ENCODE results near the gene BHLHA15. TPM values are rescaled to one million over a fixed set of nuclear protein-coding genes. Genes with fewer than 3 reads are reported as not detected.

Gene BHLHA15
- total RNA-seq, 3 donors from 2014 or later, result 1.3 to 2.8 TPM; not detected in 1

DNA sequence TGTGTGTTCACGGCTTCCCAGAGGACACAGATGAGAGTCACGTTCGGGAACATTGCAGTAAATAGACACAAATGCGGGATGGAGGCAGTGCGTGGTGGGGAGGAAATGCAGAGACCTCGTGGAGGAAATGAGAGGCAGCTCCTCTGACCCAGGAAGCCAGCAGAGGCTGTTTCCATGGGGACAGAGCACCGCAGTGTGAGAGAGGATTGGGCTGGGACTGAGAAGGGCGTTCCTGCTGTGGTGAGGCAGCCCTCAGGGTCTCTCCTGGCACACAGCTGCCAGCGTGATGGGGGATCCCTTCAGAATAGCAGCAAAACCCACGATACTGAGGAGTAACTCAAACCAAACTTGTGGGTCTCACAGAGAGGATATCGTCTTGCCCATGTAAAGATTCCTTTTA, 21.7 kb upstream of the BHLHA15 start:
- intact Hi-C loops (cut with DNase I, micrococcal nuclease), result no loop called here
- TF ChIP-seq, protein P1, sequence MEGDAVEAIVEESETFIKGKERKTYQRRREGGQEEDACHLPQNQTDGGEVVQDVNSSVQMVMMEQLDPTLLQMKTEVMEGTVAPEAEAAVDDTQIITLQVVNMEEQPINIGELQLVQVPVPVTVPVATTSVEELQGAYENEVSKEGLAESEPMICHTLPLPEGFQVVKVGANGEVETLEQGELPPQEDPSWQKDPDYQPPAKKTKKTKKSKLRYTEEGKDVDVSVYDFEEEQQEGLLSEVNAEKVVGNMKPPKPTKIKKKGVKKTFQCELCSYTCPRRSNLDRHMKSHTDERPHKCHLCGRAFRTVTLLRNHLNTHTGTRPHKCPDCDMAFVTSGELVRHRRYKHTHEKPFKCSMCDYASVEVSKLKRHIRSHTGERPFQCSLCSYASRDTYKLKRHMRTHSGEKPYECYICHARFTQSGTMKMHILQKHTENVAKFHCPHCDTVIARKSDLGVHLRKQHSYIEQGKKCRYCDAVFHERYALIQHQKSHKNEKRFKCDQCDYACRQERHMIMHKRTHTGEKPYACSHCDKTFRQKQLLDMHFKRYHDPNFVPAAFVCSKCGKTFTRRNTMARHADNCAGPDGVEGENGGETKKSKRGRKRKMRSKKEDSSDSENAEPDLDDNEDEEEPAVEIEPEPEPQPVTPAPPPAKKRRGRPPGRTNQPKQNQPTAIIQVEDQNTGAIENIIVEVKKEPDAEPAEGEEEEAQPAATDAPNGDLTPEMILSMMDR (IDR thresholded peaks at IDR 0.05), result no peak
- Histone ChIP-seq H3K36me3 (ENCODE audit: low read depth) (peaks cover 10% of the 10 kb centered on the region), H3K4me1 (ENCODE audit: low read depth) (no peaks in the 10 kb centered on the region), H3K9me3 (no peaks in the 10 kb centered on the region), H3K4me3 (no peak overlapping the region)
- ATAC-seq, result no peak
- DNase-seq, result no peak

GRCh38 chr7:98191668-98192431, 19.4 kb upstream of the BHLHA15 start:
- H3K9me3 ChIP-seq, result no peaks in the 10 kb centered on the region
- DNase-seq, result no peak
- TF ChIP-seq, protein P1 (IDR thresholded peaks at IDR 0.05), result no peak

GRCh38 chr7:98192781-98193457, 18.3 kb upstream of the BHLHA15 start:
- Histone ChIP-seq H3K9me3 (no peaks in the 10 kb centered on the region), H3K4me1 (ENCODE audit: low read depth) (no peaks in the 10 kb centered on the region), H3K36me3 (ENCODE audit: low read depth) (peaks cover 15% of the 10 kb centered on the region), H3K4me3 (no peak overlapping the region)
- no peak for ATAC-seq
- intact Hi-C loops (cut with DNase I, micrococcal nuclease), result no loop called here
- no peak for DNase-seq
- TF ChIP-seq, protein P1 (IDR thresholded peaks at IDR 0.05), result no peak

More at GRCh38 chr7:98191668-98192431, 19.4 kb upstream of the BHLHA15 start:
- ATAC-seq, result no peak
- intact Hi-C loops (cut with DNase I, micrococcal nuclease), result no loop called here
- no peak overlapping the region for H3K4me3 ChIP-seq
- H3K36me3 ChIP-seq (ENCODE audit: low read depth), result peaks cover 15% of the 10 kb centered on the region
- H3K4me1 ChIP-seq (ENCODE audit: low read depth), result no peaks in the 10 kb centered on the region

GRCh38 chr7:98193474-98194180, 17.6 kb upstream of the BHLHA15 start:
- DNase-seq, result no peak
- Histone ChIP-seq H3K4me3 (no peak overlapping the region), H3K9me3 (no peaks in the 10 kb centered on the region), H3K4me1 (ENCODE audit: low read depth) (no peaks in the 10 kb centered on the region), H3K36me3 (ENCODE audit: low read depth) (peaks cover 15% of the 10 kb centered on the region)
- ATAC-seq, result no peak
- TF ChIP-seq, protein P1 (IDR thresholded peaks at IDR 0.05), result no peak
- intact Hi-C loops (cut with DNase I, micrococcal nuclease), result no loop called here

DNA sequence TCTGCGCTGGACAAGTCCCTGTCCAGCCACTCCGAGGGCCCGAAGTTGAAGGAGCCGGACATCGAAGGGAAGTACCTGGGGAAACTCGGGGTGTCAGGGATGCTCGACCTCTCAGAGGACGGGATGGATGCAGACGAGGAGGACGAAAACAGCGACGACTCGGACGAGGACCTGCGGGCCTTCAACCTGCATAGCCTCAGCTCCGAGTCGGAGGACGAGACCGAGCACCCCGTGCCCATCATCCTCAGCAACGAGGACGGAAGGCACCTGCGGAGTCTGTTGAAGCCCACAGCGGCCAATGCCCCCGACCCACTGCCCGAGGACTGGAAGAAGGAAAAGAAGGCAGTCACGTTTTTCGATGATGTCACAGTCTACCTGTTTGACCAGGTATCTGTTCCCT, 17.1 kb upstream of the BHLHA15 start:
- Histone ChIP-seq H3K4me3 (no peak overlapping the region), H3K4me1 (ENCODE audit: low read depth) (no peaks in the 10 kb centered on the region), H3K36me3 (ENCODE audit: low read depth) (peaks cover 15% of the 10 kb centered on the region), H3K9me3 (no peaks in the 10 kb centered on the region)
- no peak for ATAC-seq
- intact Hi-C loops (cut with DNase I, micrococcal nuclease), result no loop called here
- no peak for DNase-seq
- TF ChIP-seq, protein P1 (IDR thresholded peaks at IDR 0.05), result no peak
